Measurements from ENCODE around the gene ZBTB39. TPM values are rescaled to one million over a fixed set of nuclear protein-coding genes. Genes with fewer than 3 reads are reported as not detected.

Gene ZBTB39
- polyA plus RNA-seq, 1 of the 3 experiments (the other 2 are of a cell fraction): 3.7 TPM

- H3K4me1 ChIP-seq (ENCODE audit: control insufficient read depth in 1 of 2, insufficient read depth in 2 of 2, low read depth in 1 of 2, low read length in 1 of 2): no peaks in the 10 kb centered on the region
- H4K20me1 ChIP-seq (ENCODE audit: insufficient read depth): no peaks in the 10 kb centered on the region
- CTCF ChIA-PET: interaction anchor here (1.1 to 8.6 kb wide), 7 partner anchors 10 to 293 kb away, joined by 3 to 81 read pairs (median 6); partner anchors contain the start of genes STAT6 and ZBTB39
- no peak overlapping the region for H3K4me3 ChIP-seq (ENCODE audit: low read depth in 2 of 2, low read length in 1 of 2)
- no peaks in the 10 kb centered on the region for H3F3A ChIP-seq (replicated peaks; ENCODE audit: insufficient read depth)
- H3K9me3 ChIP-seq: no peaks in the 10 kb centered on the region
- no peaks in the 10 kb centered on the region for H3K79me2 ChIP-seq (ENCODE audit: insufficient read depth)
- WGBS (ENCODE audit: low lambda C conversion rate): 79% methylated on average over 1 of the region's 1 CpG
- peaks cover 3 to 9% of the 10 kb centered on the region in 2 experiments for H3K36me3 ChIP-seq (replicated peaks in 1 of 2; ENCODE audit: control insufficient read depth in 1 of 2, insufficient read depth in 2 of 2, low read length in 1 of 2)
- H3K4me2 ChIP-seq: no peak overlapping the region
- no peak for TF ChIP-seq SIN3A (IDR thresholded peaks at IDR 0.05; ENCODE audit: borderline replicate concordance, low read depth, low read length)
- no peak for TF ChIP-seq REST (IDR thresholded peaks at IDR 0.05; ENCODE audit: low read depth, low read length)
- TF ChIP-seq USF1 (IDR thresholded peaks at IDR 0.05; ENCODE audit: borderline replicate concordance, low read depth): no peak
- TF ChIP-seq CTCF (IDR thresholded peaks at IDR 0.05): no peak
- TF ChIP-seq ELF1 (IDR thresholded peaks at IDR 0.05): no peak
- TF ChIP-seq PBX3 (IDR thresholded peaks at IDR 0.05): no peak
- no peak for TF ChIP-seq NRF1 (IDR thresholded peaks at IDR 0.05; ENCODE audit: low read depth, low read length)
- TF ChIP-seq TEAD4 (IDR thresholded peaks at IDR 0.05; ENCODE audit: borderline replicate concordance, insufficient read depth): no peak
- no peak for TF ChIP-seq TCF12 (IDR thresholded peaks at IDR 0.05)
- TF ChIP-seq CHD2 (IDR thresholded peaks at IDR 0.05; ENCODE audit: low read length, partially characterized antibody): no peak
- H3K9me2 ChIP-seq: no peaks in the 10 kb centered on the region
- DNase-seq: no peak
- H3K9ac ChIP-seq: no peak overlapping the region
- no peak overlapping the region for H3K27ac ChIP-seq (ENCODE audit: low read depth in 2 of 2, low read length in 1 of 2)
- POLR2A ChIA-PET: no interaction called here
- H2AFZ ChIP-seq (ENCODE audit: low read depth): no peak overlapping the region
- no peaks in the 10 kb centered on the region for H3K27me3 ChIP-seq (ENCODE audit: insufficient read depth)
Observed at GRCh38 chr12:57051011-57051410, 44.7 kb upstream of the ZBTB39 start.

All from SK-N-SH (cell line).